Raji (cell line): ENCODE data around the gene NANOS1.
A peak's percentile ranks its signal among the peaks of the same experiment; 100 is the strongest.

Source experiments
- POLR2A ChIP-seq: IDR thresholded peaks from 2 replicates; pipeline ENCODE4 v1.6.1; 2011; ENCODE audit warnings: low read depth, low read length, control low read depth; ENCODE audit not compliant: insufficient read depth

Gene NANOS1

GRCh38 chr10:119029613-119030420, at the start of gene NANOS1:
TSS of gene NANOS1 (plus strand) at chr10:119029714. CDS start at chr10:119029802, 88 bp downstream.
- 0 out of 2 replicates have a peak, but pooled peaks have one; percentile 31 for TF ChIP-seq POLR2A

- no peak for TF ChIP-seq POLR2A
Observed at GRCh38 chr10:118980135-118980865, 49.2 kb upstream of the NANOS1 start.

GRCh38 chr10:118980870-118981269, 48.6 kb upstream of the NANOS1 start:
- TF ChIP-seq POLR2A, result no peak

GRCh38 chr10:118981946-118982345, 47.6 kb upstream of the NANOS1 start:
- TF ChIP-seq POLR2A, result no peak

GRCh38 chr10:118982366-118982765, 47.1 kb upstream of the NANOS1 start:
- TF ChIP-seq POLR2A, result no peak

GRCh38 chr10:118983263-118983662, 46.3 kb upstream of the NANOS1 start:
- TF ChIP-seq POLR2A, result no peak

- TF ChIP-seq POLR2A, result no peak
Observed at GRCh38 chr10:118985576-118985975, 43.9 kb upstream of the NANOS1 start.

- no peak for TF ChIP-seq POLR2A
Observed at GRCh38 chr10:118986815-118987790, 42.4 kb upstream of the NANOS1 start.

- no peak for TF ChIP-seq POLR2A
Observed at GRCh38 chr10:118990326-118990725, 39.2 kb upstream of the NANOS1 start.

GRCh38 chr10:118992496-118992895, 37.0 kb upstream of the NANOS1 start:
- TF ChIP-seq POLR2A, result no peak

- no peak for TF ChIP-seq POLR2A
Observed at GRCh38 chr10:118993214-118993613, 36.3 kb upstream of the NANOS1 start.

- no peak for TF ChIP-seq POLR2A
Observed at GRCh38 chr10:118994321-118994720, 35.2 kb upstream of the NANOS1 start.

GRCh38 chr10:118995739-118996138, 33.8 kb upstream of the NANOS1 start:
- no peak for TF ChIP-seq POLR2A

- no peak for TF ChIP-seq POLR2A
Observed at GRCh38 chr10:118997379-118997778, 32.1 kb upstream of the NANOS1 start.

- no peak for TF ChIP-seq POLR2A
Observed at GRCh38 chr10:118998183-118998582, 31.3 kb upstream of the NANOS1 start.
